Measurements from ENCODE around the gene AK5. TPM values are rescaled to one million over a fixed set of nuclear protein-coding genes. Genes with fewer than 3 reads are reported as not detected.

AK5 gene
- total RNA-seq, 1 donor from 2014 or later: 1.0 TPM

DNA sequence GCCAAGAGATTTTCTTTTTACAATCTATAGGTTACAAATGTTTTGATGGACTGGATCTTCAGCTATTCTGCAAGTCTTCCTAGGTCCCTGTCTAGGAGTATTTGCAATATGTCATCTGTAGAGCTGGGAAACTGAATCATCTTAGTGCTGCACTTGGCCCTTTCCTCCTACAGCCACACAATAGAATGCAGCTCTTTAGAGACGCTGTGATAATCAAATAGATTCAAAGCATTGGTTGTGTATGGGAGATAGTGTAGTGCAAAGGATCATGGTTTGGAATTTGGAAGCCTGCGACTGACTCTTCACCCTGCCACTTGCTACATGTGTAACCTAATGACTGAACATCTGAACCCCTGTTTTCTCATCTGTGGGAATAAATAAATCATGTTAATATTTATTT lies 93.7 kb downstream of the AK5 start:
- no peaks in the 10 kb centered on the region for H3K9me3 ChIP-seq (replicated peaks)
- no peaks in the 10 kb centered on the region for H3K36me3 ChIP-seq
- no peak overlapping the region for H3K4me3 ChIP-seq
- H3K27ac ChIP-seq (replicated peaks): no peak overlapping the region
- H3K4me1 ChIP-seq: no peaks in the 10 kb centered on the region
- TF ChIP-seq, protein P1, sequence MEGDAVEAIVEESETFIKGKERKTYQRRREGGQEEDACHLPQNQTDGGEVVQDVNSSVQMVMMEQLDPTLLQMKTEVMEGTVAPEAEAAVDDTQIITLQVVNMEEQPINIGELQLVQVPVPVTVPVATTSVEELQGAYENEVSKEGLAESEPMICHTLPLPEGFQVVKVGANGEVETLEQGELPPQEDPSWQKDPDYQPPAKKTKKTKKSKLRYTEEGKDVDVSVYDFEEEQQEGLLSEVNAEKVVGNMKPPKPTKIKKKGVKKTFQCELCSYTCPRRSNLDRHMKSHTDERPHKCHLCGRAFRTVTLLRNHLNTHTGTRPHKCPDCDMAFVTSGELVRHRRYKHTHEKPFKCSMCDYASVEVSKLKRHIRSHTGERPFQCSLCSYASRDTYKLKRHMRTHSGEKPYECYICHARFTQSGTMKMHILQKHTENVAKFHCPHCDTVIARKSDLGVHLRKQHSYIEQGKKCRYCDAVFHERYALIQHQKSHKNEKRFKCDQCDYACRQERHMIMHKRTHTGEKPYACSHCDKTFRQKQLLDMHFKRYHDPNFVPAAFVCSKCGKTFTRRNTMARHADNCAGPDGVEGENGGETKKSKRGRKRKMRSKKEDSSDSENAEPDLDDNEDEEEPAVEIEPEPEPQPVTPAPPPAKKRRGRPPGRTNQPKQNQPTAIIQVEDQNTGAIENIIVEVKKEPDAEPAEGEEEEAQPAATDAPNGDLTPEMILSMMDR (IDR thresholded peaks at IDR 0.05; ENCODE audit: borderline replicate concordance): no peak
- DNase-seq: no peak
- H3K27me3 ChIP-seq (ENCODE audit: low read depth): no peaks in the 10 kb centered on the region
- intact Hi-C loops (cut with micrococcal nuclease): no loop called here

- Histone ChIP-seq H3K4me1 (no peaks in the 10 kb centered on the region), H3K27ac (replicated peaks) (no peak overlapping the region), H3K9me3 (replicated peaks) (no peaks in the 10 kb centered on the region), H3K36me3 (no peaks in the 10 kb centered on the region), H3K4me3 (no peak overlapping the region), H3K27me3 (ENCODE audit: low read depth) (no peaks in the 10 kb centered on the region)
- TF ChIP-seq, protein P1 (IDR thresholded peaks at IDR 0.05; ENCODE audit: borderline replicate concordance): no peak
- no peak for DNase-seq
- intact Hi-C loops (cut with micrococcal nuclease): no loop called here
Observed at GRCh38 chr1:77375990-77376389, 94.2 kb downstream of the AK5 start.

- H3K27me3 ChIP-seq (ENCODE audit: low read depth): no peaks in the 10 kb centered on the region
- H3K27ac ChIP-seq (replicated peaks): no peak overlapping the region
- no peaks in the 10 kb centered on the region for H3K9me3 ChIP-seq (replicated peaks)
- no peaks in the 10 kb centered on the region for H3K4me1 ChIP-seq
- intact Hi-C loops (cut with micrococcal nuclease): no loop called here
- DNase-seq: no peak
- H3K36me3 ChIP-seq: no peaks in the 10 kb centered on the region
- TF ChIP-seq, protein P1 (IDR thresholded peaks at IDR 0.05; ENCODE audit: borderline replicate concordance): no peak
- no peak overlapping the region for H3K4me3 ChIP-seq
Observed at GRCh38 chr1:77378723-77379535, 97.1 kb downstream of the AK5 start.

GRCh38 chr1:77382366-77382765 lies 100.5 kb downstream of the AK5 start:
- intact Hi-C loops (cut with micrococcal nuclease): no loop called here
- Histone ChIP-seq H3K27ac (replicated peaks) (no peak overlapping the region), H3K27me3 (ENCODE audit: low read depth) (peaks cover 4% of the 10 kb centered on the region), H3K4me3 (no peak overlapping the region), H3K4me1 (no peaks in the 10 kb centered on the region), H3K9me3 (replicated peaks) (no peaks in the 10 kb centered on the region), H3K36me3 (no peaks in the 10 kb centered on the region)
- TF ChIP-seq, protein P1 (IDR thresholded peaks at IDR 0.05; ENCODE audit: borderline replicate concordance): no peak
- DNase-seq: no peak

GRCh38 chr1:77383236-77383635 lies 101.4 kb downstream of the AK5 start:
- Histone ChIP-seq H3K4me1 (no peaks in the 10 kb centered on the region), H3K27me3 (ENCODE audit: low read depth) (peaks cover 4% of the 10 kb centered on the region), H3K9me3 (replicated peaks) (no peaks in the 10 kb centered on the region), H3K4me3 (no peak overlapping the region), H3K36me3 (no peaks in the 10 kb centered on the region), H3K27ac (replicated peaks) (no peak overlapping the region)
- no peak for DNase-seq
- TF ChIP-seq, protein P1 (IDR thresholded peaks at IDR 0.05; ENCODE audit: borderline replicate concordance): no peak
- intact Hi-C loops (cut with micrococcal nuclease): no loop called here
